Measurements from ENCODE around the gene ZFAND3.

DNA sequence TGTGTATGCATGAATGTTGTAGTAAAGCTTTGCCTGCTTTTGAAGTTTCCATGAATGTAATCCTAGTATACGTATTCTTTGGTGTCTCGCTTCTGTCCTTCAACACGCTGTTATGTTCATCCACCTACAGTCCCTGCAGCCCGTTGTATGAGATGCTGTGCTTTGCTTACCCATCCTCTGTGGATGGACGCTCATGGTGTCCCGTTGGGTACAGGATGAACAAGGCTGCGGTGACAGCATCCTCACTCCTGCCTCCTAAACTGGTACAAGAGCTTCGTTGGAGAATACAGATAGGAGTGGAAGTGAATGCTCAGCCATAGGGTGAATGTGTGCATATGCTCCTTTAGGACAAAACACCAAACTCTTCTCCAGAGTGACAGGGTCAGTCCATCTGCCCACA is 366.2 kb downstream of the ZFAND3 start:
- TF ChIP-seq POLR2A (IDR thresholded peaks at IDR 0.05; ENCODE audit: low read length) (no peak), GATA1 (IDR thresholded peaks at IDR 0.05; ENCODE audit: low read depth, low read length) (no peak)

Measured in erythroblast (primary cell).